Gastroesophageal sphincter (tissue), 3 donors: ENCODE measurements around the gene PFKFB4.

Source experiments
- CTCF ChIP-seq, 4 experiments: fragments of 200-600 bp in 2 of 4; fragments of 450-650 bp in 2 of 4; sonication (generic) in 1 of 4; IDR thresholded peaks; one replicate each; pipeline ENCODE4 v1.5.1; 2017 to 2019; ENCODE audit warnings: antibody characterized with exemption in 4 of 4, mild to moderate bottlenecking in 2 of 4, moderate library complexity in 2 of 4
- EP300 ChIP-seq: sonication (generic); formaldehyde crosslinking; IDR thresholded peaks from one replicate; pipeline ENCODE4 v1.6.1; 2017; ENCODE audit warnings: antibody characterized with exemption, mild to moderate bottlenecking
- POLR2A ChIP-seq, 2 donors: fragments of 450-650 bp; IDR thresholded peaks; one replicate each; pipeline ENCODE4 v1.6.1; 2017; ENCODE audit warnings: antibody characterized with exemption in 2 of 2, mild to moderate bottlenecking in 2 of 2, moderate library complexity in 1 of 2
- POLR2AphosphoS5 ChIP-seq: sonication (generic); formaldehyde crosslinking; IDR thresholded peaks from one replicate; pipeline ENCODE4 v1.6.1; 2017; ENCODE audit warnings: antibody characterized with exemption

GRCh38 chr3:48563382-48563918, 6.8 kb upstream of the PFKFB4 start, which contains the start of gene UCN2:
- no peak for TF ChIP-seq POLR2A (IDR thresholded peaks at IDR 0.05)
- TF ChIP-seq CTCF (IDR thresholded peaks at IDR 0.05), result no peak
- no peak for TF ChIP-seq POLR2AphosphoS5
- no peak for TF ChIP-seq EP300
